Brain pericyte (primary cell): ENCODE data around the gene DBNDD2.

ENCODE experiments used
- DNase-seq: peaks from one replicate; pipeline ENCODE4 v3.0.0-alpha.2; 2012; ENCODE audit warnings: low read depth, low spot score

DBNDD2 gene

GRCh38 chr20:45415822-45416637, 7.9 kb downstream of the DBNDD2 start, which contains the start of gene PIGT:
TSS of gene PIGT (plus strand) at chr20:45416141. CDS start at chr20:45416157, 16 bp downstream.
- DNase-seq, result no peak

DNA sequence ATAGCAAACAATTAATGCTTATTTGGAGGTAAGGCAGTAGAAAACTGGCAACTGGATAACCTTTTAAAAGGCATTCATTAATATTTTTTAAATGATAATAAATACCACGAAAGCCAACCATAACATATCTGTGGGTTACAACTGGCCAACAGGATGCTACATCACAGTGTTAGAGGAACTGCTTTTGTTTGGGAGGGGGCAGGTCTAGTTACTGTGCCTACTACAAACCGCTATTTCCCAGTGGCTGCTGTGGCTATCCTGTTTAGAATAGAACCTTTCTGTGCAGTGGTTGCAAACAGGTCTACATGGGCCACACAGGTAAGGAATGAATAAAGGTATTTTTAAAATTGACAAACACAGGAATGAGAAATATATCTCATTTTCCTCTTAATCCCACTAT, 8.8 kb downstream of the DBNDD2 start:
- no peak for DNase-seq

GRCh38 chr20:45419188-45420091, 11.4 kb downstream of the DBNDD2 start:
- peak; percentile 49 for DNase-seq

- no peak for DNase-seq
Observed at GRCh38 chr20:45420125-45420524, 12.0 kb downstream of the DBNDD2 start.

- no peak for DNase-seq
Observed at GRCh38 chr20:45423700-45424099, 15.6 kb downstream of the DBNDD2 start.

DNA sequence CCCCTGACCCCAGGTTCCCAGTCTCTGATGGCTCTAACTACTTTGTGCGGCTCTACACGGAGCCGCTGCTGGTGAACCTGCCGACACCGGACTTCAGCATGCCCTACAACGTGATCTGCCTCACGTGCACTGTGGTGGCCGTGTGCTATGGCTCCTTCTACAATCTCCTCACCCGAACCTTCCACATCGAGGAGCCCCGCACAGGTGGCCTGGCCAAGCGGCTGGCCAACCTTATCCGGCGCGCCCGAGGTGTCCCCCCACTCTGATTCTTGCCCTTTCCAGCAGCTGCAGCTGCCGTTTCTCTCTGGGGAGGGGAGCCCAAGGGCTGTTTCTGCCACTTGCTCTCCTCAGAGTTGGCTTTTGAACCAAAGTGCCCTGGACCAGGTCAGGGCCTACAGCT, 17.5 kb downstream of the DBNDD2 start:
- DNase-seq, result no peak

- DNase-seq, result no peak
Observed at GRCh38 chr20:45426320-45427016, 18.4 kb downstream of the DBNDD2 start.

DNA sequence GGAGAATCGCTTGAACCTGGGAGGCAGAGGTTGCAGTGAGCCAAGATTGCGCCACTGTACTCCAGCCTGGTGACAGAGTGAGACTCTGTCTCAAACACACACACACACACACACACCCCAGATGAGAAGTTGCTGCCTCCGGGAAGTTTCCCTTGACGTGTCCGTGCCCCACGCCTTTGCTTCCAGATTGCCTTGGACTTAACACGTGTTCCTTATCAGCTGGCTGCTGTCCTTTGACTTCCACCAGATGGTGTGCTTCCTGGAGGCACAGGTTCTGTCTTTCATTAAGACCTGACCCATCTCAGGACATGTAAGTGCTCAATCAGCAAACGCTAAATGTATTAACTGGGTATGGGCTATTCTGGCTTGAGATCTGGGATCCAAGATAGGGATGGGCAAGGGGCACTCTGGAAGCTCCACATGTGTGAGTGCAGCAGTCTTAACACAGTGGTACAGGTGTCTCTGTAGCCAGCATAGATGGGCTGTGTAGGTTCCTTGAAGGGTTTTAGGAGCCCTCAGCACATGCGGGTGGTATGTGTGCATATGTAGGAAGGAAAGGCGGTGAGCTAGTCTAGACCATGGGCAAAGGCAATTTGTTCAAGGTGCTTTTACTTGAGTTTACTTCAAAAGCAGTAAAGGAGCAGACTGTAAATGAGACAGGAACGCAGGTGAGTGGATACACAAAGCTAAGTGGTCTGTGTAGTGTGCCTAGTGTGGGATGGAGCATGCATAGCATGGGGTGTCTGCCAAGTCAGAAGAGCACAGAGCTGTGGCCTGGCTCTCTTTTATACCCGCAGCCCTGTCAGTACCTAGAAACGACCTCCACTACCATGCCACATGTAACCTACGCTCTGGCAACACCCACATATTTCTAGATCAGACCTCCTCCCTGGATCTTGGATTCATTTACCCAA, 19.4 kb downstream of the DBNDD2 start:
- DNase-seq, result no peak

DNA sequence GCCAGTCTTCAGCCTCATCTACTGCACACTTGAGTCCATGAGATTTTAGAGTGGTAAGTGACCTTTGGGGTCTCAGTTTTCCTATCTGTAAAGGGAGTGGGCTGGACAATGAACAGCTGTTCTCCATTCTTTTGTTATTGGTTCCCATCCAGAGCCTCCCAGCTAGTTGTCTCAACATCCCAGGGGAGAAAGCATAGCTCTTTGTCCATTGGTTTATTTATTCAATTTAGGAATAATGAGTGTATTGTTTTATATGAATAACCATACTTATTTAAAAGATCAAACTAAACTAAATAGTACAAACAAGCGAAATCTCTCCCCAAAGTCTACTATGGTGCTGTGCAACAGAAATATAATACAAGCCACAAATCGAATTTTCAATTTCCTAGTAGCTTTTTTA, 21.5 kb downstream of the DBNDD2 start:
- no peak for DNase-seq

GRCh38 chr20:45432294-45432693, 24.2 kb downstream of the DBNDD2 start:
- DNase-seq, result no peak

DNA sequence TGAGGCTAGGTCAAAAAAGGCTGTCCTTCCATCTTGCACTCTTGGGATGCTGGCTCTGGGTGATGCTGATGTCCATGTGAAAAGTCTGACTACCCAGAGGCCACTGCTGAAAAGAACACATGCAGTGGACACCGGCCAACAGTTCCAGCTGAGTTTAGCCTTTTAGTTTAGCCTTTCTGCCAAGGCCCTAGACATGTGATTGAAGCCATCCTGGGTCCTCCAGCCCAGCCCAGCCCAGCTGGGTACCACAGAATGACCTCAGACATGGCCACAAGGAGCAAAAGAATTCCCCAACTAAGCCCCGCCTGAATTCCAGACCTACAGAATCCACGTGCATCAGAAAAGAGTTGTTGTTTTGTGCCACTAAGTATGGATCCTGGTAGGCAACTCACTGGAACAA, 25.2 kb downstream of the DBNDD2 start:
- DNase-seq, result peak; percentile 25

- no peak for DNase-seq
Observed at GRCh38 chr20:45433976-45434375, 25.9 kb downstream of the DBNDD2 start.

DNA sequence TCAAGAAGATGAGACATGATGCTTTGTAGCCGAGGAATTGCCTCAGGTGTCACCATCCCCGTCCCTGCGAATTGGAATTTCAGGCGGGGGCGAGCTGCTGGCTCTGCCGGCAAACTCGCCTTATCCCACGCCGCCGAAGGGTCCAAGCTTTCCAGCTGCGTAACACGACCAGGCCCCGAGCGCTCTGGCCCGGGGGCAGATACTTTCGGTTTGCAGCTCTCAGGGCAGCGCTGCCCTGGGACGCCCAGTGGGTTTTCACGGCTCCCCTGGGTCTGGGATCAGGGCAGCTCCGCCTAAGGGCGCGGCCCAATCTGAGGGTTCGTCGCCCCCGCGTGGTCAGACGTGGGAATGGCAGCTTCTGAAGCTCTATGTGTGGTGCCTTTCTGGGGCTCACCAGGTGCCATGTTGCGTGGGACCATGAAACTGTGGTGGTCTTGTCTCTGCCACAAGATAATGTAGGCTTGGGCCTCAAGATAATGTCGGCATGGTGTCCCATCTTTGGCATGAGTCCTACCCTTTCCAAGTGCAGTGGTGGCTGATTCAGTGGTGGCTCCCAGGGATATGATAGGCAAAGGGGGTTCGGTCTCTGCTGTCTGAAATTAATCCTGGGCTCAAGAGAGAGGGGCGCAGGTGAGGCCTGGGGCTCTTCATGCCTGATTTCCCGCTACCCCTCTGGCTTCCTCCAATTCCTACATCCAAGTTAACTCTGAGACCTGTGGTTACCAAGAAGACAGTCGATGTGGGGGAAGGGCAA, 28.8 kb downstream of the DBNDD2 start:
- peak; percentile 34 for DNase-seq

DNA sequence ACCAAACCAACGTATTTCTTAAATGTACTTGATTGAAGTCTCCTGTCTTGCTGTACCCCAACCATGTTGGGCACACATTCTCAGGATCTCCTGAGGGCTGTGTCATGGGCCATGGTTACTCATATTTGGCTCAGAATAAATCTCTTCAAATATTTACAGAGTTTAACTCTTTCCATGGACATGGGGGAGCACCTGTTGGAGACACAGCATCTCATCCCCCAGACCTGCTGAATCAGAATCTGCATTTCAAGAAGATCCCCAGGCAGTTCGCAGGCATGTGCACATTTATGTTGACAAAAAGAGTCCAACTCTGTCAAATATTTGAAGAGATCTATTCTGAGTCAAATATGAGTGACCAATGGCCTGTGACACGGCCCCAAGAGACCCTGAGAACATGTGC, 32.3 kb downstream of the DBNDD2 start:
- no peak for DNase-seq

DNA sequence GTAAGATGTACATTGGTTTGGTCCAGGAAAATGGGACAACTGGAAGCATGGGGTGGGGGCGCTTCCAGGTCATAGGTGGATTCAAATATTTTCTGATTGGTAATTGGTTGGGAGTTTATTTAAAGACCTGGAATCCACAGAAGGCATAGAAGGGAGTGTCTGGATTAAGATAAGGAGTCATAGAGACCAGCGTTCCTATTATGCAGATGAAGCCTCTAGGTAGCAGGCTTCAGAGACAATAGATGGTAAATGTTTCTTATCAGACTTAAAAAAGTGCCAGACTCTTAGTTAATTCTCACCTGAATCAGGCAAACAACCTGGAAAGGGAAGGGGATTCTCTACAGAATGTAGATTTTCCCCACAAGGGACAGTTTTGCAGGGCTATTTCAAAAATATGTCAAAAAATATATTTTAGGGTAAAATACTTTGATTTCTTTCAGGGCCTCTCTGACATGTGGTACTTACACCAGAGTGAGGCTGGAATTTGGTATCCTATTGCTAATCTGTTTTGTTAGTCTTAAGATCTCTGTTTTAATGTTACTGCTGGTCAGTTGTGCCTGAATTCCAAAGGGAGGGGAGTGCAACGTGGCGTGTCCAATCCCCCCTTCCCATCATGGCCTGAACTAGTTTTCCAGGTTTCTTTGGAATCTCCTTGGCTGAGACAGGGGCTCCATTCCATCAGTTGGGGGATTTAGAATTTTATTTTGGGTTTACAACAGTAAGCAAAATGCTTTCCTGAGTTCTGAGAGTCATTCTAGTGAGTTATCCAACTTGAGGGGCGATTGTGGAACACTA, 33.0 kb downstream of the DBNDD2 start:
- DNase-seq, result no peak

GRCh38 chr20:45441746-45442145, 33.7 kb downstream of the DBNDD2 start:
- DNase-seq, result no peak

- DNase-seq, result no peak
Observed at GRCh38 chr20:45444050-45444449, 36.0 kb downstream of the DBNDD2 start.

- DNase-seq, result no peak
Observed at GRCh38 chr20:45445805-45446562, 37.9 kb downstream of the DBNDD2 start.

GRCh38 chr20:45448270-45448669, 40.2 kb downstream of the DBNDD2 start:
- DNase-seq, result no peak
